Stimulated activated CD8-positive, alpha-beta memory T cell treated with anti-CD3 and anti-CD28 coated beads, Interleukin-12 subunit alpha, Interleukin-12 subunit beta, amount 100 ng/mL, for 1 hour (primary cell): Measurements from ENCODE around the gene RXRA.
A peak's percentile ranks its signal among the peaks of the same experiment; 100 is the strongest.
"Not testable (repeated sequence)": the region's sequence is repeated elsewhere in the genome, so short reads cannot be mapped to it uniquely, and the experiment has no call there.

Experiments
- DNase-seq: peaks from one replicate; pipeline ENCODE4 v3.0.0-alpha.2; 2020; ENCODE audit warnings: low read depth

RXRA gene

GRCh38 chr9:134294153-134295071 is 31.8 kb upstream of the RXRA start:
- DNase-seq: no peak

- no peak for DNase-seq
These were observed 31.0 kb upstream of the RXRA start for GRCh38 chr9:134295101-134295745.

GRCh38 chr9:134295746-134296250 is 30.5 kb upstream of the RXRA start:
- DNase-seq: no peak

GRCh38 chr9:134296301-134297082 is 29.8 kb upstream of the RXRA start:
- no peak for DNase-seq

GRCh38 chr9:134297083-134297410 is 29.2 kb upstream of the RXRA start:
- no peak for DNase-seq

- DNase-seq: no peak
These were observed 28.7 kb upstream of the RXRA start for GRCh38 chr9:134297576-134297975.

GRCh38 chr9:134298000-134298399 is 28.3 kb upstream of the RXRA start:
- DNase-seq: no peak

- DNase-seq: no peak
These were observed 27.2 kb upstream of the RXRA start for GRCh38 chr9:134299068-134299467.

GRCh38 chr9:134299883-134300282 is 26.4 kb upstream of the RXRA start:
- DNase-seq: no peak

GRCh38 chr9:134301387-134302129 is 24.7 kb upstream of the RXRA start:
- DNase-seq: peak; percentile 25

- no peak for DNase-seq
These were observed 24.0 kb upstream of the RXRA start for GRCh38 chr9:134302130-134302817.

- DNase-seq: no peak
These were observed 22.7 kb upstream of the RXRA start for GRCh38 chr9:134303601-134304000.

GRCh38 chr9:134304261-134304660 is 22.0 kb upstream of the RXRA start:
- DNase-seq: no peak

- DNase-seq: no peak
These were observed 21.6 kb upstream of the RXRA start for GRCh38 chr9:134304690-134305089.

GRCh38 chr9:134305533-134305932 is 20.7 kb upstream of the RXRA start:
- no peak for DNase-seq

- DNase-seq: not testable (repeated sequence)
These were observed 20.2 kb upstream of the RXRA start for GRCh38 chr9:134306042-134306441.

- no peak for DNase-seq
These were observed 19.3 kb upstream of the RXRA start for GRCh38 chr9:134306636-134307600.

- no peak for DNase-seq
These were observed 18.3 kb upstream of the RXRA start for GRCh38 chr9:134307674-134308638.
